H1 (cell line): ENCODE results near the gene WFDC12. TPM values are rescaled to one million over a fixed set of nuclear protein-coding genes. Genes with fewer than 3 reads are reported as not detected.

ENCODE experiments used
- CTCF ChIA-PET: fragments of 300-600 bp; sonication (Branson Sonifier 250); formaldehyde crosslinking; loops from one replicate; lab custom pipeline; 2021; ENCODE audit not compliant: partially characterized antibody; lab: Charles Lee
- POLR2A ChIA-PET: fragments of 300-600 bp; sonication (Branson Sonifier 250); formaldehyde crosslinking; loops from one replicate; lab custom pipeline; 2021; ENCODE audit warnings: inconsistent platforms; ENCODE audit not compliant: partially characterized antibody; lab: Charles Lee
- DNase-seq, 2 experiments: peaks; one replicate each; pipeline versions ENCODE4 v3.0.0 to v3.0.0-alpha.2; 2010 to 2022; ENCODE audit warnings: low spot score in 2 of 2, low read depth in 1 of 2, mixed read lengths in 1 of 2
- FAIRE-seq: peaks from 2 replicates; lab custom pipeline; 2011; peaks lifted over from hg19 to GRCh38; lab: Jason Lieb, UNC
- H2AFZ ChIP-seq: 2 replicates; pipeline ENCODE4 v1.8.1; 2012; ENCODE audit warnings: low read length, inconsistent platforms
- H2AK5ac ChIP-seq: 2 replicates; pipeline ENCODE4 v1.6.1; 2013; ENCODE audit warnings: low read depth, low read length
- H2BK120ac ChIP-seq: replicated peaks from 2 replicates; pipeline ENCODE3; 2013; ENCODE audit warnings: low read depth, low read length, inconsistent platforms
- H2BK12ac ChIP-seq: 2 replicates; pipeline ENCODE4 v1.6.1; 2013; ENCODE audit warnings: low read depth, low read length
- H2BK15ac ChIP-seq: 2 replicates; pipeline ENCODE4 v1.6.1; 2013; ENCODE audit warnings: low read length
- H2BK20ac ChIP-seq: 2 replicates; pipeline ENCODE4 v1.6.1; 2013; ENCODE audit warnings: low read length
- H2BK5ac ChIP-seq: 2 replicates; pipeline ENCODE4 v1.6.1; 2013; ENCODE audit warnings: low read depth, low read length
- H3K14ac ChIP-seq: 2 replicates; pipeline ENCODE4 v1.6.1; 2013; ENCODE audit warnings: inconsistent platforms; ENCODE audit not compliant: insufficient read length
- H3K18ac ChIP-seq: 2 replicates; pipeline ENCODE4 v1.6.1; 2013; ENCODE audit warnings: low read length; ENCODE audit errors: extremely low read depth
- H3K23ac ChIP-seq: 2 replicates; pipeline ENCODE4 v1.6.1; 2013; ENCODE audit warnings: inconsistent platforms; ENCODE audit not compliant: insufficient read length
- H3K23me2 ChIP-seq: 2 replicates; pipeline ENCODE4 v1.6.1; 2013; ENCODE audit warnings: low read depth, low read length
- H3K27ac ChIP-seq: 2 replicates; pipeline ENCODE4 v1.6.1; 2011; ENCODE audit warnings: low read depth, low read length, inconsistent platforms
- H3K27me3 ChIP-seq, 4 experiments: replicated peaks in 1 of 4; 1 replicate in 1 of 4; 2 replicates in 3 of 4; pipeline versions ENCODE4 v1.6.1 to v1.8.1; 2011 to 2013; ENCODE audit warnings: low read length in 3 of 4, mild to moderate bottlenecking in 3 of 4, inconsistent platforms in 2 of 4, mixed read lengths in 2 of 4, moderate library complexity in 1 of 4; ENCODE audit not compliant: control insufficient read depth in 3 of 4, insufficient read depth in 3 of 4; ENCODE audit errors: extremely low read depth in 1 of 4
- H3K36me3 ChIP-seq, 4 experiments: 2 replicates each; pipeline versions ENCODE4 v1.6.1 to v1.8.1; 2011 to 2013; ENCODE audit warnings: mild to moderate bottlenecking in 4 of 4, low read length in 3 of 4, moderate library complexity in 2 of 4, control low read depth in 1 of 4, inconsistent platforms in 1 of 4; ENCODE audit not compliant: insufficient read depth in 4 of 4, control insufficient read depth in 2 of 4
- H3K4ac ChIP-seq: replicated peaks from 2 replicates; pipeline ENCODE3; 2013; ENCODE audit warnings: low read length, low read depth, mixed read lengths, inconsistent platforms; ENCODE audit not compliant: insufficient read length
- H3K4me1 ChIP-seq, 4 experiments: replicated peaks in 1 of 4; 1 replicate in 1 of 4; 2 replicates in 3 of 4; pipeline versions ENCODE4 v1.6.1 to v1.8.1; 2011 to 2013; ENCODE audit warnings: low read length in 3 of 4, inconsistent platforms in 2 of 4, mixed read lengths in 1 of 4; ENCODE audit not compliant: insufficient read depth in 4 of 4, control insufficient read depth in 3 of 4
- H3K4me2 ChIP-seq, 2 experiments: 2 replicates each; pipeline versions ENCODE4 v1.6.1 to v1.8.1; 2011 to 2013; ENCODE audit warnings: low read depth in 2 of 2, low read length in 2 of 2, control low read depth in 1 of 2, inconsistent platforms in 1 of 2, mild to moderate bottlenecking in 1 of 2; ENCODE audit not compliant: insufficient read depth in 1 of 2
- H3K4me3 ChIP-seq, 4 experiments: fragments of 200-600, 300-600 bp in 1 of 4; sonication (generic), shearing (Covaris generic), sonication (Bioruptor Twin) in 1 of 4; 2 replicates each; pipeline versions ENCODE4 v1.5.1 to v1.8.1; 2011 to 2016; ENCODE audit warnings: low read length in 4 of 4, low read depth in 3 of 4, control low read depth in 2 of 4, inconsistent platforms in 2 of 4, mild to moderate bottlenecking in 2 of 4, mixed read lengths in 1 of 4, moderate library complexity in 1 of 4; ENCODE audit not compliant: insufficient read depth in 2 of 4; ENCODE audit errors: extremely low read depth in 1 of 4
- H3K56ac ChIP-seq: replicated peaks from 2 replicates; pipeline ENCODE3; 2013; ENCODE audit warnings: low read depth, mild to moderate bottlenecking, mixed read lengths, low read length, inconsistent platforms; ENCODE audit not compliant: insufficient read length
- H3K79me1 ChIP-seq: 2 replicates; pipeline ENCODE4 v1.6.1; 2013; ENCODE audit warnings: low read depth, low read length, control low read depth
- H3K79me2 ChIP-seq, 2 experiments: 2 replicates each; pipeline versions ENCODE4 v1.6.1 to v1.8.1; 2012 to 2013; ENCODE audit warnings: low read length in 2 of 2, mild to moderate bottlenecking in 2 of 2, inconsistent platforms in 1 of 2; ENCODE audit not compliant: insufficient read depth in 2 of 2, control insufficient read depth in 1 of 2
- H3K9ac ChIP-seq, 4 experiments: replicated peaks in 1 of 4; 1 replicate in 1 of 4; 2 replicates in 3 of 4; pipeline versions ENCODE4 v1.6.1 to v1.8.1; 2011 to 2013; ENCODE audit warnings: low read depth in 3 of 4, low read length in 3 of 4, control low read depth in 2 of 4, mild to moderate bottlenecking in 2 of 4, moderate library complexity in 2 of 4, inconsistent platforms in 1 of 4; ENCODE audit errors: extremely low read depth in 1 of 4
- H3K9me3 ChIP-seq, 2 experiments: 2 replicates each; pipeline versions ENCODE4 v1.6.1 to v1.8.1; 2012 to 2013; ENCODE audit warnings: mild to moderate bottlenecking in 2 of 2, moderate library complexity in 2 of 2, control low read depth in 1 of 2, inconsistent platforms in 1 of 2, low read depth in 1 of 2, low read length in 1 of 2, mixed read lengths in 1 of 2; ENCODE audit not compliant: insufficient read depth in 2 of 2
- H4K20me1 ChIP-seq, 2 experiments: replicated peaks in 1 of 2; 2 replicates each; pipeline versions ENCODE3 to v1.8.1; 2011 to 2013; ENCODE audit warnings: inconsistent platforms in 2 of 2, low read length in 2 of 2, mild to moderate bottlenecking in 1 of 2; ENCODE audit not compliant: insufficient read depth in 2 of 2, control insufficient read depth in 1 of 2
- H4K5ac ChIP-seq: 2 replicates; pipeline ENCODE4 v1.6.1; 2013; ENCODE audit warnings: low read length, low read depth, mixed read lengths, inconsistent platforms; ENCODE audit not compliant: insufficient read length
- H4K8ac ChIP-seq: 2 replicates; pipeline ENCODE4 v1.8.0; 2013; ENCODE audit warnings: mild to moderate bottlenecking, moderate library complexity, low read length, inconsistent platforms; ENCODE audit not compliant: insufficient read depth; ENCODE audit errors: extremely low read depth
- H4K91ac ChIP-seq: replicated peaks from 2 replicates; pipeline ENCODE3; 2013; ENCODE audit warnings: low read length, mixed read lengths, inconsistent platforms; ENCODE audit not compliant: insufficient read length
- CBX8 ChIP-seq: fragments of 300-800, 300-1000 bp; sonication (generic); IDR thresholded peaks from 2 replicates; pipeline ENCODE4 v1.7.1; 2016; ENCODE audit warnings: low read depth, low read length, borderline replicate concordance
- EGR1 ChIP-seq: IDR thresholded peaks from 2 replicates; pipeline ENCODE4 v1.6.1; 2011; ENCODE audit warnings: low read depth, low read length, borderline replicate concordance
- POLR2AphosphoS5 ChIP-seq: IDR thresholded peaks from 2 replicates; pipeline ENCODE4 v1.6.1; 2011; ENCODE audit warnings: low read depth, low read length
- SUZ12 ChIP-seq: fragments of 200-600 bp; sonication (generic); IDR thresholded peaks from 2 replicates; pipeline ENCODE4 v1.6.1; 2012; ENCODE audit warnings: mild to moderate bottlenecking, inconsistent platforms, low read length, moderate library complexity, mixed read lengths
- YY1 ChIP-seq: IDR thresholded peaks from 2 replicates; pipeline ENCODE4 v1.6.1; 2011; ENCODE audit warnings: low read depth, mild to moderate bottlenecking, low read length
- WGBS, 2 experiments: shearing (Covaris generic) in 1 of 2; methylation state at CpG; one replicate each; pipeline versions ENCODE4 v1.1.6 to v1.1.7; 2013 to 2015; ENCODE audit warnings: low lambda C conversion rate in 2 of 2, mixed read lengths in 2 of 2, inconsistent platforms in 1 of 2, low coverage in 1 of 2, missing lambda C conversion rate in 1 of 2; ENCODE audit not compliant: insufficient replicate concordance in 2 of 2, insufficient coverage in 1 of 2, insufficient read length in 1 of 2; ENCODE audit errors: extremely low coverage in 1 of 2, missing lambda C conversion rate in 1 of 2; 5-methylcytosine and 5-hydroxymethylcytosine counted together
- polyA plus RNA-seq, 7 experiments: library from polyadenylated mRNA; depleted of rRNA in 3 of 7; stranded (reverse) in 5 of 7; unstranded in 2 of 7; fragments of >200 nt in 5 of 7; fragments of 200-250 nt in 2 of 7; gene quantifications; 1 replicate in 5 of 7; 2 replicates in 1 of 7; 4 replicates in 1 of 7; pipeline versions ENCODE4 v1.2.1 to v1.2.3, GENCODE V29; 2011 to 2013; ENCODE audit warnings: missing spikeins in 2 of 7, mixed read lengths in 2 of 7
- total RNA-seq: library from RNA; stranded (reverse); fragmentation: NEBNext Ultra II Directional; extraction: Animal tissue kit (Norgen Biotek cat#: 25700); gene quantifications from 2 replicates; pipeline ENCODE4 v1.2.1, GENCODE V29; 2021

The WFDC12 gene
- total and polyA plus RNA-seq, 2 of the 8 experiments (the other 6 are each of a cell fraction or from before 2014, with no cell fraction given) = not detected

DNA sequence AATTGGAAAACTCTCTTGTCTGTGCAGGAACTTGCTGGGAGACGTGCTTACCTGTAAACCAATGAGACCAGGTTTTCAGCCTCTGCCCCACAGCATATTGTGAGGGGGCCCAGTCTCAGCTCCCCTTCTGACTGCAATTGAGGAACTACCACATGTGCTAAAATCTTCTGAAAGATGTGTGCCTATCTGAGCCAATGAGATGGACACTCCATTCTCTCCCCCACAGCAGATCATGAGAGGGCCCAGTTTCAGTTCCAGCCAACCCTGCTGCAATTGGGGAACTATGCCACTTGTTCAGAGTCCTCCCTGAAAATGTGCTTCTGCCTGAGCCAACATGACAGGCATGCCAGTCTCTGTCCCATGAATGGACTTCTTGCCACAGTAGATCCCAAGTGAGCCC is 29.5 kb upstream of the WFDC12 start:
- Histone ChIP-seq H2BK5ac (no peak overlapping the region), H2BK120ac (no peak overlapping the region), H3K4ac (no peak overlapping the region), H3K14ac (no peak overlapping the region), H3K79me2 (no peaks in the 10 kb centered on the region), H3K9ac (no peak overlapping the region), H3K27ac (no peak overlapping the region), H3K36me3 (no peaks in the 10 kb centered on the region), H4K91ac (no peak overlapping the region), H3K18ac (no peak overlapping the region), H2AFZ (no peak overlapping the region), H2BK20ac (no peak overlapping the region; the same call in 1 of the 2 replicates), H3K9me3 (no peaks in the 10 kb centered on the region), H3K23me2 (no peaks in the 10 kb centered on the region), H3K4me1 (no peaks in the 10 kb centered on the region), H3K79me1 (no peaks in the 10 kb centered on the region), H2BK12ac (no peak overlapping the region), H3K23ac (no peak overlapping the region), H4K5ac (no peak overlapping the region), H3K27me3 (peaks cover 0 to 1% (median 0%) of the 10 kb centered on the region in 4 experiments; a peak in 1 of 7 replicates), H2BK15ac (no peak overlapping the region), H4K20me1 (no peaks in the 10 kb centered on the region), H3K4me3 (no peak overlapping the region), H3K4me2 (no peak overlapping the region), H3K56ac (no peak overlapping the region), H2AK5ac (no peak overlapping the region), H4K8ac (no peak overlapping the region)
- ChIA-PET CTCF (interaction anchor here (0.8 to 2.5 kb wide), 3 partner anchors 15 to 57 kb away, joined by 3 to 17 read pairs (median 4); no protein-coding TSS in a partner anchor), POLR2A (no interaction called here)
- DNase-seq (no peak), FAIRE-seq (no peak)
- WGBS, 2 experiments = 82% methylated on average over 1 of the region's 1 CpG; no CpG with 5 or more reads in 1 of the 2 experiments
- TF ChIP-seq SUZ12 = no peak
- no peak for TF ChIP-seq EGR1
- no peak for TF ChIP-seq CBX8
- no peak for TF ChIP-seq POLR2AphosphoS5
- no peak for TF ChIP-seq YY1
